Loucy (cell line): Measurements from ENCODE around the gene PIANP.

Source experiments
- H2AFZ ChIP-seq: fragments of 200-600 bp; sonication (generic); 2 replicates; pipeline ENCODE4 v1.6.0; 2016; ENCODE audit warnings: antibody characterized with exemption, mild to moderate bottlenecking, low read length, moderate library complexity
- H3F3A ChIP-seq: fragments of 200-600 bp; 2 replicates; pipeline ENCODE4 v1.6.0; 2016; ENCODE audit warnings: antibody characterized with exemption, low read depth, mild to moderate bottlenecking
- H3K27me3 ChIP-seq: fragments of 200-600 bp; sonication (generic); 2 replicates; pipeline ENCODE4 v1.6.1; 2014; ENCODE audit warnings: low read length, mild to moderate bottlenecking; ENCODE audit not compliant: insufficient read depth, poor library complexity, severe bottlenecking
- H3K36me3 ChIP-seq: fragments of 200-600 bp; sonication (generic); 2 replicates; pipeline ENCODE4 v1.6.1; 2016; ENCODE audit warnings: low read length; ENCODE audit not compliant: insufficient read depth
- H3K4me1 ChIP-seq: fragments of 200-600 bp; sonication (generic); 2 replicates; pipeline ENCODE4 v1.5.1; 2014; ENCODE audit warnings: low read length, mild to moderate bottlenecking; ENCODE audit not compliant: insufficient read depth, poor library complexity, severe bottlenecking
- H3K4me2 ChIP-seq: fragments of 200-600 bp; sonication (generic); 2 replicates; pipeline ENCODE4 v1.6.0; 2014; ENCODE audit warnings: antibody characterized with exemption, low read length, low read depth, mild to moderate bottlenecking; ENCODE audit not compliant: poor library complexity, severe bottlenecking
- H3K4me3 ChIP-seq: fragments of 200-600 bp; sonication (generic); 2 replicates; pipeline ENCODE4 v1.5.1; 2014; ENCODE audit warnings: low read length, mild to moderate bottlenecking, mixed read lengths; ENCODE audit not compliant: poor library complexity, severe bottlenecking
- H3K79me2 ChIP-seq: fragments of 200-600 bp; sonication (generic); 2 replicates; pipeline ENCODE4 v1.6.1; 2014; ENCODE audit warnings: low read length; ENCODE audit not compliant: insufficient read depth
- H3K9ac ChIP-seq: fragments of 200-600 bp; sonication (generic); 2 replicates; pipeline ENCODE4 v1.6.0; 2014; ENCODE audit warnings: mild to moderate bottlenecking, low read depth, low read length, moderate library complexity; ENCODE audit not compliant: poor library complexity, severe bottlenecking
- H3K9me2 ChIP-seq: fragments of 200-600 bp; sonication (generic); replicated peaks from 2 replicates; pipeline ENCODE4 v1.6.1; 2016; ENCODE audit warnings: low read depth, low read length, mixed read lengths
- H3K9me3 ChIP-seq: fragments of 200-600 bp; sonication (generic); 2 replicates; pipeline ENCODE4 v1.6.1; 2014; ENCODE audit warnings: mild to moderate bottlenecking, antibody characterized with exemption, low read length, low read depth; ENCODE audit not compliant: insufficient read depth
- H4K20me1 ChIP-seq: fragments of 200-600 bp; sonication (generic); 2 replicates; pipeline ENCODE4 v1.6.0; 2014; ENCODE audit warnings: antibody characterized with exemption, low read length, mild to moderate bottlenecking; ENCODE audit not compliant: insufficient read depth, poor library complexity, severe bottlenecking
- EZH2phosphoT487 ChIP-seq: fragments of 200-600 bp; IDR thresholded peaks from 2 replicates; pipeline ENCODE4 v1.6.1; 2018; ENCODE audit warnings: antibody characterized with exemption, mild to moderate bottlenecking, moderate library complexity, borderline replicate concordance
- TF ChIP-seq, protein P1 (sequence below): fragments of 200-600 bp; sonication (generic); conservative IDR thresholded peaks from 2 replicates; pipeline ENCODE4 v1.5.1; 2014; ENCODE audit warnings: mild to moderate bottlenecking, antibody characterized with exemption, low read length

The PIANP gene

GRCh38 chr12:6697584-6698351 lies 2.8 kb downstream of the PIANP start:
- Histone ChIP-seq H3K4me3 (no peak overlapping the region), H3K9me3 (no peaks in the 10 kb centered on the region), H3K9me2 (no peaks in the 10 kb centered on the region), H3F3A (no peaks in the 10 kb centered on the region), H3K4me1 (peaks cover 18% of the 10 kb centered on the region), H3K27me3 (no peaks in the 10 kb centered on the region), H2AFZ (no peak overlapping the region), H3K9ac (peak overlapping the region; percentile 11), H3K4me2 (no peak overlapping the region), H3K79me2 (no peaks in the 10 kb centered on the region), H4K20me1 (no peaks in the 10 kb centered on the region), H3K36me3 (no peaks in the 10 kb centered on the region)
- TF ChIP-seq, protein P1, sequence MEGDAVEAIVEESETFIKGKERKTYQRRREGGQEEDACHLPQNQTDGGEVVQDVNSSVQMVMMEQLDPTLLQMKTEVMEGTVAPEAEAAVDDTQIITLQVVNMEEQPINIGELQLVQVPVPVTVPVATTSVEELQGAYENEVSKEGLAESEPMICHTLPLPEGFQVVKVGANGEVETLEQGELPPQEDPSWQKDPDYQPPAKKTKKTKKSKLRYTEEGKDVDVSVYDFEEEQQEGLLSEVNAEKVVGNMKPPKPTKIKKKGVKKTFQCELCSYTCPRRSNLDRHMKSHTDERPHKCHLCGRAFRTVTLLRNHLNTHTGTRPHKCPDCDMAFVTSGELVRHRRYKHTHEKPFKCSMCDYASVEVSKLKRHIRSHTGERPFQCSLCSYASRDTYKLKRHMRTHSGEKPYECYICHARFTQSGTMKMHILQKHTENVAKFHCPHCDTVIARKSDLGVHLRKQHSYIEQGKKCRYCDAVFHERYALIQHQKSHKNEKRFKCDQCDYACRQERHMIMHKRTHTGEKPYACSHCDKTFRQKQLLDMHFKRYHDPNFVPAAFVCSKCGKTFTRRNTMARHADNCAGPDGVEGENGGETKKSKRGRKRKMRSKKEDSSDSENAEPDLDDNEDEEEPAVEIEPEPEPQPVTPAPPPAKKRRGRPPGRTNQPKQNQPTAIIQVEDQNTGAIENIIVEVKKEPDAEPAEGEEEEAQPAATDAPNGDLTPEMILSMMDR: peak; percentile 69
- TF ChIP-seq EZH2phosphoT487: no peak

- no peaks in the 10 kb centered on the region for H3F3A ChIP-seq
- no peaks in the 10 kb centered on the region for H4K20me1 ChIP-seq
- H3K4me2 ChIP-seq: no peak overlapping the region
- no peaks in the 10 kb centered on the region for H3K27me3 ChIP-seq
- H2AFZ ChIP-seq: no peak overlapping the region
- TF ChIP-seq, protein P1: no peak
- TF ChIP-seq EZH2phosphoT487: no peak
- H3K9me3 ChIP-seq: no peaks in the 10 kb centered on the region
- no peaks in the 10 kb centered on the region for H3K79me2 ChIP-seq
- H3K9me2 ChIP-seq: no peaks in the 10 kb centered on the region
- peak overlapping the region; percentile 43 for H3K9ac ChIP-seq
- H3K4me1 ChIP-seq: peaks cover 18% of the 10 kb centered on the region
- H3K4me3 ChIP-seq: no peak overlapping the region
- H3K36me3 ChIP-seq: no peaks in the 10 kb centered on the region
Observed at GRCh38 chr12:6696690-6697583, 3.7 kb downstream of the PIANP start.

GRCh38 chr12:6695313-6696045 lies 5.1 kb downstream of the PIANP start:
- Histone ChIP-seq H2AFZ (no peak overlapping the region), H3K9ac (peak overlapping the region; percentile 50), H3K4me3 (no peak overlapping the region), H3K79me2 (peaks cover 1% of the 10 kb centered on the region), H3K9me3 (no peaks in the 10 kb centered on the region), H3K4me2 (peak overlapping the region; percentile 34), H3K36me3 (no peaks in the 10 kb centered on the region), H4K20me1 (no peaks in the 10 kb centered on the region), H3K27me3 (no peaks in the 10 kb centered on the region), H3K9me2 (no peaks in the 10 kb centered on the region), H3K4me1 (peaks cover 18% of the 10 kb centered on the region), H3F3A (0 out of 2 replicates have a peak, but pooled peaks cover 3% of the 10 kb centered on the region)
- TF ChIP-seq EZH2phosphoT487: no peak
- TF ChIP-seq, protein P1: peak; percentile 15; the same call in 1 of the 2 replicates
